ENCODE data around the gene ZNF835. TPM values are rescaled to one million over a fixed set of nuclear protein-coding genes. Genes with fewer than 3 reads are reported as not detected.
"Not testable (repeated sequence)": the region's sequence is repeated elsewhere in the genome, so short reads cannot be mapped to it uniquely, and the experiment has no call there.

The ZNF835 gene
- total RNA-seq, 1 donor from 2014 or later, result not detected

DNA sequence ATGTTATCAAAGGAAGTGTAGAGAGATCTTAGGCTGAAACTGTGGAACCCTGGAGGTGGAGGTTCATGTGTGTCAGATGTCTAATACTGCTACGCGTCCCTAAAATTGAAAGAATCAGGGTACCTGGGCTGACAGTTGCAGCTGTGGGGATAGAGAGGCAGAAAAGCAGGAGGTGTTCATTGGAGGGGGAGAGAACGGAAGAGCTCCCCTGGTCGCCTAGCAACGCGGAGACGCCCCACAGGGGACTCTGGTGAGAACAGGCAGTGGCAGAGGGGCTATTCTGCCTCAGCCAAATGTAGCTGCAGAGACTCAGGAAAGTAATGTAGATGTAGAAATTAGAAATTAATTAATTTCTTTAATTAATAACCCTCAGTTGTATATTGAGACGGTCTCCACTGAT is 10.1 kb upstream of the ZNF835 start:
- Mint-ChIP-seq H3K27ac (no peak overlapping the region), H3K4me1 (ENCODE audit: low read depth) (no peaks in the 10 kb centered on the region), H3K27me3 (ENCODE audit: insufficient read depth) (no peaks in the 10 kb centered on the region), H3K9me3 (peaks cover 52% of the 10 kb centered on the region), H3K4me3 (no peak overlapping the region), H3K36me3 (ENCODE audit: low read depth) (no peaks in the 10 kb centered on the region)
- intact Hi-C loops (cut with micrococcal nuclease), result no loop called here
- no peak for DNase-seq (ENCODE audit: low spot score)

DNA sequence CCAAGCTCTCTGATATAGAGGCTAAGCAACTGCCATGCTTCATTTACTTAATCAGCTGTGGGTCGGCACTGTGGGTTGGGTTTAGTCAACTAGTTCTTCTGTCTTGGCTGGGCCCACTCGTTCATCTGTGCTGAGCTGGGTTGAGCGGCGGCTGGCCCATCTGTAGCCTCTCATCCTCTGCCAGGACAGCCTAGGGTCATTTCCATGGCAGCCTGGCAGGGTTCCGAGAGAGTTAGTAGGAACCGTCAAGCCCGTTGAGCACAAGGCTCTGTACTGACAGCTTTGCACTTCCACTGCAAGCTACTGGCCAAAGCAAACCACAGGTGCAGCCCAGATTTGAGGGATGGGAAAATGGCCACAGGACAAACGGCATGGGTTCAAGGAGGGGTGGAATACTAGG is 6.6 kb upstream of the ZNF835 start:
- no peaks in the 10 kb centered on the region for H3K4me1 Mint-ChIP-seq (ENCODE audit: low read depth)
- no peak for DNase-seq (ENCODE audit: low spot score)
- H3K27ac Mint-ChIP-seq, result no peak overlapping the region
- H3K36me3 Mint-ChIP-seq (ENCODE audit: low read depth), result no peaks in the 10 kb centered on the region
- peaks cover 52% of the 10 kb centered on the region for H3K9me3 Mint-ChIP-seq
- no peaks in the 10 kb centered on the region for H3K27me3 Mint-ChIP-seq (ENCODE audit: insufficient read depth)
- H3K4me3 Mint-ChIP-seq, result no peak overlapping the region
- intact Hi-C loops (cut with micrococcal nuclease), result no loop called here

DNA sequence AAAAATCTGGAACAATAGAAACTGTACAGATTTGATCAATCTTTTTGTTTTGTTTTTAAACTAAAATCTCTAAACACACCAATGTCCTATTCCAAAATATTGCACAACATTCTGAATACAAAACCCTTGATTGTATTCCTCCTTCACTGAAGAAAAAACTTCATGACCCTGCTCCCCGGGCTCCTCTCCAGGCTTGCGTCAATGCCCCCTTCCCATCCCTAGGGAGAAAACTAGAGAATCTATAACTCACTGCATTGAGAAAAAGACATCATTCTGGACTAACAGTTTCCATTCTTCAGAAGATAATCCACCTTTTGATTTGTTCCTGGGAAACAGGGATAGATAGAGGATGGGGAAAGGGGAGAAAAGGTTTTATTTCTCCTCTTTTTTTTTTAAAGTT is 1.1 kb upstream of the ZNF835 start:
- H3K9me3 Mint-ChIP-seq, result peaks cover 56% of the 10 kb centered on the region

DNA sequence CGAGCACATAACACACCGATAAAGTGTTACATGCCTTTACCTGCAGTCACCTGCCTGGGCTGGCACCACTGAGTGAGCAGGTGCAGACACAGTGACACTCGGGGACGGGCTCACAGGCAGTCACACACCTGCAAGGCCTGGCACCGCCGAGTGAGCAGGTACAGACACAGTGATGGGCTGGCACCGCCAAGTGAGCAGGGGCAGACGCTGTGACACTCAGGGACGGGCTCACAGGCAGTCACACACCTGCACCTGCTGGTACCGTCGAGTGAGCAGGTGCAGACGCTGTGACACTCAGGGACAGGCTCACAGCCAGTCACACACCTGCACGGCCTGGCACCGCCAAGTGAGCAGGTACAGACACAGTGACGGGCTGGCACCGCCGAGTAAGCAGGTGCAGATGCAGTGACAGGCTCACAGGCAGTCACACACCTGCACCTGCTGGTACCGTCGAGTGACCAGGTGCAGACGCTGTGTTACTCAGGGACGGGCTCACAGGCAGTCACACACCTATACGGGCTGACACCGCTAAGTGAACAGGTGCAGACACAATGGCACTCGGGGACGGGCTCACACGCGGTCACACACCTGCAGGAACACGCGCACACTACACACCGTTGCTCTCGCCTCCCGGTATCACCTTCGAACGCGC is 470 bp downstream of the ZNF835 start:
- no peak for DNase-seq (ENCODE audit: low spot score)
- no peak overlapping the region for H3K27ac Mint-ChIP-seq
- no peaks in the 10 kb centered on the region for H3K4me1 Mint-ChIP-seq (ENCODE audit: low read depth)
- intact Hi-C loops (cut with micrococcal nuclease), result no loop called here
- no peaks in the 10 kb centered on the region for H3K36me3 Mint-ChIP-seq (ENCODE audit: low read depth)
- H3K27me3 Mint-ChIP-seq (ENCODE audit: insufficient read depth), result no peaks in the 10 kb centered on the region
- H3K4me3 Mint-ChIP-seq, result peak overlapping the region; percentile 59
- H3K9me3 Mint-ChIP-seq, result peaks cover 48% of the 10 kb centered on the region

More for the DNA sequence above, 1.1 kb upstream of the ZNF835 start:
- H3K4me1 Mint-ChIP-seq (ENCODE audit: low read depth); DNase-seq (ENCODE audit: low spot score); intact Hi-C loops (cut with micrococcal nuclease); H3K27ac Mint-ChIP-seq; H3K27me3 Mint-ChIP-seq (ENCODE audit: insufficient read depth); H3K4me3 Mint-ChIP-seq; H3K36me3 Mint-ChIP-seq (ENCODE audit: low read depth): not testable (repeated sequence)

DNA sequence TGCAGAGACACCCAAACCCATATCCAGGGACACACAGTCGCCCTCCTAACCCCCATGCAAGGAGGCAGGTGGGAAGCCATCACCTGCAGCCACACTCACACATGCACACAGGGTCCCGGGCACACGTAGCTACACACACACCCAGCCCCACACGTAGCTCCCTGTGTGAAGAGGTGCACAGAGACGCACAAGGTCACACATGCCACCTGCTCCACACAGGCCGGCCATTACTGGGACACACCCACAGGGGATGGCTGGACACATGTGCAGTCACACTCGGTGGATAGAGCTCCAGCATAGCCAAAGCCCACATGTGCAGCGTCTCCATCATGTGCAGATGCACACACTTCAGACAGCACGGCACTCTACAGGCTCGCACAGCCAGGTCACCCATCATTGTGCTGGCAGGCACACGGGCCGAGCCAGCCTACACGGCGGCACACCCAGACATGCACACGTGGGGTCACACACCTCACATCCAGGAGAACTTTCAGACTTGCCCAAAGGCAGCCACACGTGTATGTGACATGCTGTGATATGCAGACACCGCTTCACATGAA is 1.1 kb downstream of the ZNF835 start:
- intact Hi-C loops (cut with micrococcal nuclease), result no loop called here
- no peak for DNase-seq (ENCODE audit: low spot score)
- H3K4me1 Mint-ChIP-seq (ENCODE audit: low read depth), result no peaks in the 10 kb centered on the region
- no peak overlapping the region for H3K27ac Mint-ChIP-seq
- peaks cover 43% of the 10 kb centered on the region for H3K9me3 Mint-ChIP-seq
- H3K27me3 Mint-ChIP-seq (ENCODE audit: insufficient read depth), result no peaks in the 10 kb centered on the region
- no peaks in the 10 kb centered on the region for H3K36me3 Mint-ChIP-seq (ENCODE audit: low read depth)
- no peak overlapping the region for H3K4me3 Mint-ChIP-seq

DNA sequence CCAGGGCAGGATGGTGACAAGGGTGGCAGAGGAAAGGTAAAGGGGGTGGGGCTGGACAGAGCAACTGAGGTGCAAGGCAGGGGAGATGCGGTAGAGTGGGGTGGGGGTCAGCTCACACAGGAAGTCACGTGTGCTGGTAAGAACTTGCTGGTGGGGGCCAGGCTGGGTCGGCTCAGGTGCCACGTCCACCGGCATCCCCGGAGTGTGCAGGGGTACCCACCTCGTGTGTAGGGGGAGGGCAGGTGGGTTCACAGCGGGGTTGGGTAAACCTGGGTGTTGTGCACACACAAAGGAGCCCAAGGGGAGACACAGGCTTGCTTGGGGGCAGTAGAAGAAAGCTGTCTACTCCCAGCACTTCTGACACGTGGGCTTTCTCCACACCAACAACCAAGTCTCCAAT is 2.9 kb downstream of the ZNF835 start:
- Mint-ChIP-seq H3K27me3 (ENCODE audit: insufficient read depth) (no peaks in the 10 kb centered on the region), H3K4me1 (ENCODE audit: low read depth) (no peaks in the 10 kb centered on the region), H3K4me3 (no peak overlapping the region), H3K27ac (no peak overlapping the region), H3K36me3 (ENCODE audit: low read depth) (no peaks in the 10 kb centered on the region), H3K9me3 (peaks cover 36% of the 10 kb centered on the region)
- no peak for DNase-seq (ENCODE audit: low spot score)
- intact Hi-C loops (cut with micrococcal nuclease), result no loop called here

DNA sequence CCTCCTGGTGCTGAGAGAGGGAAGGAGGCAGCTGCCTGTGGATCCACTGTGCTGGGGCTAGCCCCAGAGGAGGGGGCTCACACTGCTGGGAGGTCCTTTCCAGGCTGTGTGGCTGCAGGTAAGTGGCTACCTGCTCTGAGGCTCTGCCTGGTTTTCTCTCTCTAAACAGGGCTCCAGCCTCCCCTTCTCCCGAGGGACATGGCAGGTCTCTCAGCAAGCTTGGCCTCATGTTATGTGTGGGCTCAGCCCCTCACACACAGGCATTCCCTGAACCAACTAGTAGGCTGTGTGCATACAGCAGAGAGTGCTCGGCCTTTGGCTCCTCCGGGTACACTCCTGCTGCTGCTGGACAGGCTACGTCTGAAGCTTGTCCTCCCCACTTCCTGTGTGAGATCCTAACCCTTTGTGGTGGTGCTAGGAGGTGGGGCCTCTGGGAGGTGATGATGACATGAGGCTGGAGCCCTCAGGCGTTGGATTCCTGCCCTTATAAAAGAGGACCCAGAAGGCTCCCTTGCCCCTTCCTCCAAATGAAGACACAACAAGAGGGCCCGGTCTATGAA is 4.2 kb downstream of the ZNF835 start:
- no peaks in the 10 kb centered on the region for H3K4me1 Mint-ChIP-seq (ENCODE audit: low read depth)
- no peaks in the 10 kb centered on the region for H3K36me3 Mint-ChIP-seq (ENCODE audit: low read depth)
- intact Hi-C loops (cut with micrococcal nuclease), result no loop called here
- peaks cover 43% of the 10 kb centered on the region for H3K9me3 Mint-ChIP-seq
- H3K4me3 Mint-ChIP-seq, result no peak overlapping the region
- H3K27me3 Mint-ChIP-seq (ENCODE audit: insufficient read depth), result no peaks in the 10 kb centered on the region
- DNase-seq (ENCODE audit: low spot score), result no peak
- no peak overlapping the region for H3K27ac Mint-ChIP-seq

DNA sequence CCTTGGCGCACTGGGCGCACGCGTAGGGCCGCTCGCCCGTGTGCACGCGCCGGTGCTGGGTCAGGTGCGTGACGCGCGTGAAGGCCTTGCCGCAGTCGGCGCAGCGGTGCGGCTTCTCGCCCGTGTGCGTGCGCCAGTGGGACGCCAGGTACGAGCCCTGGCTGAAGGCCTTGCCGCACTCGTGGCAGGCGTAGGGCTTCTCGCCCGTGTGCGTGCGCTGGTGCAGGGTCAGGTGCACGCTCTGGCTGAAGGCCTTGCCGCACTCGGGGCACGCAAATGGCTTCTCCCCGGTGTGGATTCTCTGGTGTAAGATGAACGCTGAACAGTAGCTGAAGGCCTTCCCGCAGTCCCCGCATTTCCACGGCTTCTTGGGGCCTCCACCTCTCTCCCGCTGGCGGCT is 7.0 kb downstream of the ZNF835 start:
- Mint-ChIP-seq H3K9me3 (peaks cover 50% of the 10 kb centered on the region), H3K4me1 (ENCODE audit: low read depth) (no peaks in the 10 kb centered on the region), H3K4me3 (no peak overlapping the region), H3K27me3 (ENCODE audit: insufficient read depth) (no peaks in the 10 kb centered on the region), H3K36me3 (ENCODE audit: low read depth) (no peaks in the 10 kb centered on the region), H3K27ac (no peak overlapping the region)
- no peak for DNase-seq (ENCODE audit: low spot score)
- intact Hi-C loops (cut with micrococcal nuclease), result no loop called here

DNA sequence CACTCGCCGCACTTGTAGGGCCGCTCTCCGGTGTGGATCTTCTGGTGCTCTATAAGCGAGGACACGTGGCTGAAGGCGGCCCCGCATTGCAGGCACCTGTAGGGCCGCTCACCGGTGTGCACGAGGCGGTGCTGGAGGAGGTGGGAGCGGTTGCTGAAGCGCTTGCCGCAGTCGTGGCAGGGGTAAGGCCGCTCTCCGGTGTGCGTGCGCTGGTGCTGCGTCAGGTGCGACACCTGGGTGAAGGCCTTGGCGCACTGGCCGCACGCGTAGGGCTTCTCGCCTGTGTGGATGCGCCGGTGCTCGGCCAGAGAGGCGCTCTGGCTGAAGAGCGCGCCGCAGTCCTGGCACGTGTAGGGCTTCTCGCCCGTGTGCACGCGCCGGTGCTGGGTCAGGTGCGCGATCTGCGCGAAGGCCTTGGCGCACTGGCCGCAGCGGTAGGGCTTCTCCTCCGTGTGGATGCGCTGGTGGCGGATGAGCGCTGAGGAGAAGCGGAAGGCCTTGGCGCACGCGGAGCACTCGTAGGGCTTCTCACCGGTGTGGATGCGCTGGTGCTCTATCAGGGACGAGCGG is 7.5 kb downstream of the ZNF835 start:
- no peak overlapping the region for H3K27ac Mint-ChIP-seq
- peaks cover 54% of the 10 kb centered on the region for H3K9me3 Mint-ChIP-seq
- no peaks in the 10 kb centered on the region for H3K36me3 Mint-ChIP-seq (ENCODE audit: low read depth)
- no peak overlapping the region for H3K4me3 Mint-ChIP-seq
- no peaks in the 10 kb centered on the region for H3K4me1 Mint-ChIP-seq (ENCODE audit: low read depth)
- intact Hi-C loops (cut with micrococcal nuclease), result no loop called here
- DNase-seq (ENCODE audit: low spot score), result no peak
- no peaks in the 10 kb centered on the region for H3K27me3 Mint-ChIP-seq (ENCODE audit: insufficient read depth)

DNA sequence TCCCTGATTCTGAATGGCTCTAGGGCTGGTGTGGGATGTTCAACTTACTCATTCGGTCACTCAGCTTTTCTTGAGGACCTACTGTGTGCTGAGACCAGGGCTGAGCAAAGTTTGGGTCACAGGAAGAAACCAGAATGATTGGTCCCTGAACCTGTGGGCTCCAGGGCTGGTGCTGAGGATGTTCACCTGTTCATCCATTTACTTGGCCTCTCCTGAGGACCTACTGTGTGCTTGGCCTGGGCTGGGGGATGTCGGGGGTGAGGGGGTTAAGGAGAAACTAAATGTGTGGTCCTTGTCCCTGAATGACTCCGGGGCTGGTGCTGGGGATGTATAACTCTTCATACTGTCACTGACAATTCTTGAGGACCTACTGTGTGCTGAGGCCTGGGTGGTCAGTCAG is 10.3 kb downstream of the ZNF835 start:
- no peak for DNase-seq (ENCODE audit: low spot score)
- Mint-ChIP-seq H3K4me1 (ENCODE audit: low read depth) (no peaks in the 10 kb centered on the region), H3K36me3 (ENCODE audit: low read depth) (no peaks in the 10 kb centered on the region), H3K27ac (no peak overlapping the region), H3K4me3 (no peak overlapping the region), H3K9me3 (peaks cover 41% of the 10 kb centered on the region), H3K27me3 (ENCODE audit: insufficient read depth) (no peaks in the 10 kb centered on the region)
- intact Hi-C loops (cut with micrococcal nuclease), result no loop called here

DNA sequence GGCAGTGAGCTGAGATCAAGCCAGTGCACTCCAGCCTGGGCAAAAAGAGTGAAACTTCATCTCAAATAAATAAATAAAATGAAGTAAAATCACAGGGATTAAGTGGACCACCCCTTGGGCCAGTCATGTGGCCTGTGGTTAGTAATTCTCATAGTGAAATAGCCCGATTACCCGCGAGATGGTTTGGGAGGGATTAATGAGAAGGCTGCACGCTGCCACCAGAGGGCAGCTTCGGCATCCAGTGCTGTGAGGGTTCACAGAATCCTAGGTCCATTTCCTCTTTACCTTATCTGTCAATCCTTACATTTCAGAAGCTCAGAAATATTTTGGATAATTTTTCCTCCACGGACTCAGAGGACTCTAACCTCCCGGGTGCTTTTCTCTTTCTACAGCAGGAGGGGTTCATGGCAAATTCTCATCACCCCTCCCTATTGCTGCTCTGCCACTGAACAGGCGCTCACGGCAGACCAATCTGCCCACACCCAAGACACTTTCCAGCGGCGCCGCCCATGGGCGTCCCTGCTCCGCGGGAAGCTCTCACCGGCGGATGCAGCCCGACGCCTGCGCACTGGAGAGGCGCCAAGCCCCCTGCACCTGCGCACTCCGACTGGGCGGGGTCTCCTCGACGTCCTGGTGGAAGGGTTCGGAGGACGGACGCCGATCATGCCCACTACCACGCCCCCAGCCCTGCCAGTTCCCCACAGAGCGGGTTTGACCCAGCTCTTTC is 11.0 kb downstream of the ZNF835 start:
- intact Hi-C loops (cut with micrococcal nuclease), result no loop called here
- no peaks in the 10 kb centered on the region for H3K4me1 Mint-ChIP-seq (ENCODE audit: low read depth)
- no peak overlapping the region for H3K4me3 Mint-ChIP-seq
- DNase-seq (ENCODE audit: low spot score), result no peak
- no peaks in the 10 kb centered on the region for H3K27me3 Mint-ChIP-seq (ENCODE audit: insufficient read depth)
- H3K9me3 Mint-ChIP-seq, result peaks cover 45% of the 10 kb centered on the region
- H3K27ac Mint-ChIP-seq, result no peak overlapping the region
- H3K36me3 Mint-ChIP-seq (ENCODE audit: low read depth), result no peaks in the 10 kb centered on the region

DNA sequence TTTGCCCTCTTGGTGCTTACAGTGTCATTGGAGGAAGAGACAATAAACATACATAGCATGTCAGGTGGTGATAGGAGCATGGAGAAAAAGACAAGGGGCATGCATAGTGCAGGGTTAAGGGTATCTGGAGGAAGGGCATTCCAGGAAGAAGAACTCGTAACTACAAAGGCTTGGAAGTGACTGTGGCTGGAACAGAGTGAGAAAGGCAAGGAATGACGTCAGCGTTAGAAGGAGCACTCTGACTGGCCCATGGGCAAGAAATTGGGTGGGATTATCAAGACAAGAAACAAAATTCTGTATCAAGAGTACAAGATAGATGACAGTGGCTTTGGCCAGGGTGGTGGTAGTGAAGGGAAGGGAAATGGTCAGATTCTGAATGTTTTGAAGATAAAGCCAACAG is 17.4 kb downstream of the ZNF835 start:
- H3K36me3 Mint-ChIP-seq (ENCODE audit: low read depth), result no peaks in the 10 kb centered on the region
- no peaks in the 10 kb centered on the region for H3K4me1 Mint-ChIP-seq (ENCODE audit: low read depth)
- H3K9me3 Mint-ChIP-seq, result peaks cover 58% of the 10 kb centered on the region
- intact Hi-C loops (cut with micrococcal nuclease), result no loop called here
- no peak overlapping the region for H3K4me3 Mint-ChIP-seq
- no peaks in the 10 kb centered on the region for H3K27me3 Mint-ChIP-seq (ENCODE audit: insufficient read depth)
- no peak overlapping the region for H3K27ac Mint-ChIP-seq
- DNase-seq (ENCODE audit: low spot score), result no peak

DNA sequence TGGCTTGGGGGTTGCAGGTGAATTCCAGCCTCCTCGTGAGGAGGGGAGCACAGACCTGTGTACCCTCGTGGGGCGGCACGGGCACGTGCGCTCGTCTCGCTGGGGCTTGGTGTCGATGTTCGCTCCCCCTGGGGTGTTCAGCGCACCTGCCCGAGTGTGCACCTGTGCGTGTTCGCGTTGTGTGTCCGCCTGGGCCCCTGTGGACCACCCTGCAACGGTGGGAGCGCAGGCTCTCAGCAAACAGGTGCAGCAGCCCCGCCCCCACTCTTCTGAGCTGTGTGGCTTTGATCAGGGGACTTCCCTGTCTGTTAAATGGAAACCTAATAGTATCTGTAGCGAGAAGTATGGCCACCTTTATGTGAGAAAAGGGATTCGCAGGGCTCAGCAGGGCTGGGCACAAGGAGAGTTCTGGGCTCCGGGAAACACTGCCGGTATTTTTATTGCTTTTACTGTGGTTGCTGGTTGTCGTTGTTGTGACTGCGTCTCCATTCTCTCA is 28.0 kb downstream of the ZNF835 start:
- no peaks in the 10 kb centered on the region for H3K27me3 Mint-ChIP-seq (ENCODE audit: insufficient read depth)
- H3K27ac Mint-ChIP-seq, result no peak overlapping the region
- no peak for DNase-seq (ENCODE audit: low spot score)
- no peak overlapping the region for H3K4me3 Mint-ChIP-seq
- intact Hi-C loops (cut with micrococcal nuclease), result no loop called here
- peaks cover 63% of the 10 kb centered on the region for H3K9me3 Mint-ChIP-seq
- H3K36me3 Mint-ChIP-seq (ENCODE audit: low read depth), result peaks cover 6% of the 10 kb centered on the region
- H3K4me1 Mint-ChIP-seq (ENCODE audit: low read depth), result no peaks in the 10 kb centered on the region
